Ecto neural progenitor cell (in vitro differentiated cells): ENCODE results near the gene LRRC52.

Experiments
- DNase-seq: peaks from one replicate; pipeline ENCODE4 v3.0.0-alpha.2; 2018; ENCODE audit warnings: low spot score

LRRC52 gene

GRCh38 chr1:165543532-165544438, at the start of gene LRRC52:
Gene LRRC52 (plus strand): TSS chr1:165544000. CDS start chr1:165544297, 297 bp downstream.
- DNase-seq = no peak

DNA sequence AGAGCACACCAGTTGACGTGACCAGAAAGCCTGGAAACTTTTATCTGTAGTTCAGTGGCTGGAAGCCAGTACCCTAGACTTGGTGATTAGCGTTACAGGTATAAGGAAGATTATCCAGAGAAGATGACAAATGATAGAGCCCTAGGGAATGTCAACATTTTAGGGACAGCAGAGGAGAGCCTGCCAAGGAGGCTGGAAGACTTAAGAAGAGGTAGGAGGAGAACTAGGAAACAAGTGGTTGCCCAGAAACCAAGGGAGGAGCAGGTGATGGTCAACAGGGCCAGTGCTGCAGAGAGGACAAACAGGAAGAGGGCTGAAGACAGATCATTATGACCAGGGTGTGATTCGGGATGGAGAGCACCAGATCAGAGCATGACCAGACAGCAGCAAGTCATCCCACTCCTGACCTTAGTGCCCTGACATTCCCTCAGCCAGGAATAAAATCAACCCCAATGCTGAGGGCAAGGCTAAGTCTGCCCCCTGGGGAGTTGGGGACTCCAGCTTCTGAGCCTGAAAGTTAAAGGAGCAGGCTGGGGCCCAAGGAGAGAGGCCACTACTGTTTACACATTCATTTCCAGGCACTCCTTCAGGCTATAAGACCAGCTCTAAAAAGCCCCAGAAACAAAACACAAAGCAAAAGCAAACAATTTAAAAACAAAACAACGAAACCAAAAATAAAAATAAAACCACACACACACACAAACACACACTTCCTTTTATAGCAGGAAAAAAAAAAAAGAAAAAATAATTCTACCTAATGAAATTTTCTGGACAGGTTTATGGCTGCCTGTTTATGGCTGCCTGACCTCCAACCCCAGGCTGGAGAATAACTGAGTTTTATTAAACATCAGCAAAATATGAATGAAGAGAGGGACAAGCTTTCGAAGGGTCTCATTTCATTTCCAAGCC, 48.6 kb upstream of the LRRC52 start:
- no peak for DNase-seq

GRCh38 chr1:165495858-165496205, 48.0 kb upstream of the LRRC52 start:
- no peak for DNase-seq

- no peak for DNase-seq
Measured at GRCh38 chr1:165496501-165496900, 47.3 kb upstream of the LRRC52 start.

GRCh38 chr1:165497069-165498013, 46.5 kb upstream of the LRRC52 start:
- DNase-seq = no peak

- DNase-seq = no peak
Measured at GRCh38 chr1:165501330-165501969, 42.4 kb upstream of the LRRC52 start.

DNA sequence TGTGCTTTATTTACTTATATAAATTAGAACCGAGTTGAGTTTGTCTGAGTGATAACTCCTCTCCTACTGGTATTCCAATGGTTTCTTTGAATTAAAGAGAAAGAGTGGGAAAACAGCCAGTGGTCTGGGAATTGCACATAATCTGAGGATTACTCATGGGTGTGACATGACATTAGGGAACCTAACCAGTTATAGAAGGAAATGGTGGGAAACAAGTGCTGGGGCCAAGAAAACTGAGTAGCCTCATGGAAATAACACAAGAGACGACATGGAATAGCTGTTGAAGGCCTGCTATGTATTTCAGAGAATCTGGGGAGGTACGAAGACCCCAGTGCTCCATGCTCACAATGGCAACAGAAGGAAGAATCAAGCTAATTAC, 41.8 kb upstream of the LRRC52 start:
- no peak for DNase-seq

DNA sequence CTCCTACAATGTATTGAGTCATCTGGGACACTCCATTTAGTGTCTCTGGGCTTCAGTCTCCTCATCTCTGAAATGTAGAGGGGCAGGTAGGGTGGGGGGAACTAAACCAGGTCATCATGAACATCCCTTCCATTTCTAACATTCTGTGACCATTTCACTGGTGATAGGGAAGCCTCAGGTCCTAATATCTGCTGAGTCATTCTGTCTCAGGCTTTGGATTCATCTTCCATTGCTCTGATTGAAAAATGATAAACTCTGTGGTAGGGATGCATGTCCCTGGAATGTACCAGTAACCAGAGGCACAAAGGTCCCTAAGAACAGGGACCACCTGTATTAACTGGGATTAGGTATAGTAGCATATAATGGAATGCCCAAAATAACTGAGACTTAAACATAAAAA, 36.2 kb upstream of the LRRC52 start:
- no peak for DNase-seq

- DNase-seq = no peak
Measured at GRCh38 chr1:165508291-165508690, 35.5 kb upstream of the LRRC52 start.

GRCh38 chr1:165512816-165513215, 31.0 kb upstream of the LRRC52 start:
- DNase-seq = no peak

DNA sequence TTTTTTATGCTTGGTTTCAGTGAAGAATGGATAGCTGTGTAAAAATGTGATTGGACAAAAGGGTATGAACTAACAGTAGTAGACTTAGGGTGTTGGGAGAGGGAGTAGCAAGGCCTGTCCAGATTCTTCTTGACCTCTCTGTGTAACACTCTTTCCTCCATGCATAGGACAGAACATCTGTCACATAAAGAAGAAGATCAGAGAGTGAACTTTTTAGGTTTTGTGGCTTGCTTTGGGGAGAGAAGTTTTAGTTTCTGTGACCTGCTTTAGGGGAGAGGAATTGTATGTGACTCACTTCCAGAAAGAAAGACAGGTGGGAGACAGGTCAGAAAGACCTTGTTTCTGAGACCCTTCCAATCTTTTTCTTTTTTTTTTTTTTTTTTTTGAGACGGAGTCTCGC, 27.3 kb upstream of the LRRC52 start:
- DNase-seq = no peak

- no peak for DNase-seq
Measured at GRCh38 chr1:165520646-165521045, 23.2 kb upstream of the LRRC52 start.

DNA sequence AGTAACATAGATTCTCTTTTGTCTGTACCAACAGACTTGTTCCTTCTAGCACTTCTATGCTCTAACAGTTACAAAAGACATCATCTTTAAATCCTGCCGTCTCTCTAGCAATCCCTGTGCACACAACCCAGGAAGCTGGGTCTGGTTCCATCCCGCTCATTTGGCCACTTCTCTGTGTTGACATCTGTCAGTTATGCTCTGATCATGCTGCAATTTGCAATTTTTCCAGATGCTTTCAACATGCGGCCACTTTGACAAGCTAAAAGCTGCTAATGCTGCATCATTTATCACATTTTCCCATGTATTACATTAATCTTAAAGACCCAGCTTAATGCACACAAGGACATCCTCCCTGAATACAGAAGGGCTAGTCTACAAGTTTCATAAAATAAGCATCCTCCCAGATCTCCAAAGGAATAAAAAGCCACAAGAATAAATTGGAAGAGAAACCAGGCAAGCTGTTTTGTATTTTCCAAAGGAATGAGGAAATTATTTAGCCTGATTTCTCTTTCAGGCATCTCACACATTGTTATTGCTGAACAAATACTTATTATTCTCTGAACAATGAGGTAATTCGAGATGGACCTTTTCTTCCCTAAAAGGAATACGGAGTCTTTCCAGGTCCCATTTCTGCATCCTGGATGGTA, 19.0 kb upstream of the LRRC52 start:
- DNase-seq = no peak

GRCh38 chr1:165525708-165526107, 18.1 kb upstream of the LRRC52 start:
- no peak for DNase-seq

- no peak for DNase-seq
Measured at GRCh38 chr1:165527251-165528007, 16.4 kb upstream of the LRRC52 start.

- DNase-seq = no peak
Measured at GRCh38 chr1:165531021-165531420, 12.8 kb upstream of the LRRC52 start.

DNA sequence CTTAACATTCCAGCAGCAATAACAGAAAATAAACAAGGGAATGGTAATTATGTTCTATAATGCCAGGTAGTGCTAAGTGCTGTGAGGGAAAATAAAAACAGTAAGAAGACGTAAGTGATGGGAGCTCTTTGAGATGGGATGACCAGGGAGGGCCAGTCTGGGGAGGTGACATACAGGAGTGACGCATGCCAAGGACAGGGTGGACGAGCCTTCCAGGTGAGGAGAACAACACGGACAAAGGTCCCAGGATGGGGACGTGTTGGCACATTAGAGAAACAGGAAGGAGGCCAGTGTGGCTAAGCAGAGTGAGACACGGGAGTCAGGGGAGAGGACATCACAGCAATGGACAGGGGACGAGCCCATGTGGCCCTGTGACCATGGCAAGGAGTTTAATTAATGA, 11.7 kb upstream of the LRRC52 start:
- no peak for DNase-seq

DNA sequence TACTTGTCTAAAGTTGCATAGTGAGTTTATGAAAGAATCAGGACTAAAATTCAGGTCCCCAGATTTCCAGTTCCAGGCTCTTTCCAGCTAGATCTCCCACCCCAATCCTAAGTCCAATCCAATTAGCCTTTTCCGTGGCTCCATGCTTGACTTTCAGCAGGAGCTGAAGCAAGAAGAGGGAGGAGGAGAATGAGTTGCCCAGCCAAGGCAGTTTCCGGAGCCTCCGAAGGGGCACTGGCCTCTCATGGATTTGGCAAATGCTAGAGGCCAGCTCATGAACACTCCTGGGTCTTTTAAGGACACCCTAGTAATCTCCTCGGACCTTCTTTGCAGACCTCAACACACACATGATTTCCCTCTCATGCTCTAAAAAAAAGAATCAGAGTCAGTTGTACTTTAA, 10.5 kb upstream of the LRRC52 start:
- no peak for DNase-seq

GRCh38 chr1:165536016-165536415, 7.8 kb upstream of the LRRC52 start:
- DNase-seq = no peak
